Prostate gland (tissue), 2 donors: ENCODE measurements around the gene HSPA9.

ENCODE experiments used
- CTCF ChIP-seq, 4 experiments: fragments of 200-600 bp in 2 of 4; fragments of 450-650 bp in 2 of 4; sonication (generic) in 2 of 4; IDR thresholded peaks; 1 replicate in 3 of 4; 2 replicates in 1 of 4; pipeline ENCODE4 v1.5.1; 2016 to 2019; ENCODE audit warnings: antibody characterized with exemption in 4 of 4, mild to moderate bottlenecking in 2 of 4, moderate library complexity in 2 of 4
- POLR2A ChIP-seq: fragments of 450-650 bp; IDR thresholded peaks from one replicate; pipeline ENCODE4 v1.6.1; 2016; ENCODE audit warnings: antibody characterized with exemption, mild to moderate bottlenecking

DNA sequence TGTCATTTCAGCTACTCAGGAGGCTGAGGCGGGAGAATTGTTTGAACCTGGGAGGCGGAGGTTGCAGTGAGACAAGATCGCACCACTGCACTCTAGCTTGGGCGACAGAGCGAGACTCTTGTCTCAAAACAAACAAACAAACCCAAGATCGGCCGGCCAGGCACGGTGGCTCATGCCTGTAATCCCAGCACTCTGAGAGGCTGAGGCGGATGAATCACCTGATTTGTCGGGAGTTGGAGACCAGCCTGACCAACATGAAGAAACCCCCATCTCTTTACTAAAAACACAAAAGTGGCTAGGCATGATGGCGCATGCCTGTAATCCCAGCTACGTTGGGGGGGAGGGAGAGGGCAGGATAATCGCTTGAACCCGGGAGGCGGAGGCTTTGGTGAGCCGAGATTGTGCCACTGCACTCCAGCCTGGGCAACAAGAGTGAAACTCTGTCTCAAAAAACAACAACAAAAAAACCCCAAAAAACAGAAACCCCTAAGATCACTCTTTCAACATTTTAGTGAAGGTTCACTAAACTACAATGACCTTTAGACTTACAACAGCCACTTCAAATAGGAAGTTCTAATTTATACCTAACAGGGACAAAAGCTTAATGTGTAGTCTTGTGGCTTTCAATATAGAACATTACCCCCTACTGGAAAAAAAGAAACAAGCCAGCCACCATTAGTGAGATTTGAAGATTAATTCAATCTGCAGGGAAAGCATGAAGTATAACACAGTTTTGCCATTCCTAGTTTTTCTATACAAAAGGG lies 7.0 kb downstream of the HSPA9 start:
- TF ChIP-seq CTCF (IDR thresholded peaks at IDR 0.05) (no peak), POLR2A (no peak)
